Colonic mucosa (tissue), 4 donors: ENCODE measurements around the gene SESTD1. TPM values are rescaled to one million over a fixed set of nuclear protein-coding genes. Genes with fewer than 3 reads are reported as not detected.

Experiments used
- DNase-seq: peaks from one replicate; pipeline ENCODE4 v3.0.0-alpha.2; 2020
- H3K27ac ChIP-seq: fragments of 200-600 bp; one replicate; pipeline ENCODE4 v1.8.0; 2021
- H3K27me3 ChIP-seq: fragments of 200-600 bp; one replicate; pipeline ENCODE4 v1.8.0; 2021
- H3K36me3 ChIP-seq: fragments of 200-600 bp; one replicate; pipeline ENCODE4 v1.8.0; 2021
- H3K4me1 ChIP-seq: fragments of 200-600 bp; one replicate; pipeline ENCODE4 v1.8.0; 2021; ENCODE audit warnings: mild to moderate bottlenecking
- H3K4me3 ChIP-seq: fragments of 200-600 bp; one replicate; pipeline ENCODE4 v1.8.0; 2021
- H3K9ac ChIP-seq, 2 donors: one replicate each; pipeline ENCODE4 v1.7.0; 2013; ENCODE audit warnings: control low read depth in 2 of 2, low read depth in 2 of 2, low read length in 2 of 2
- H3K9me3 ChIP-seq: fragments of 200-600 bp; one replicate; pipeline ENCODE4 v1.8.0; 2021
- intact Hi-C: fragments of 100-400 bp; cut with DNase I; formaldehyde crosslinking; loops from one replicate; pipeline ENCODE4 v1.14.1; 2022
- total RNA-seq, 2 donors: library from RNA; stranded (reverse); fragmentation: NEBNext Ultra II Directional in 1 of 2; extraction: Animal tissue kit (Norgen Biotek cat#: 25700) in 1 of 2; gene quantifications; one replicate each; pipeline ENCODE4 v1.2.1, GENCODE V29; 2021
- TF ChIP-seq, protein P1 (sequence below): fragments of 200-600 bp; IDR thresholded peaks from one replicate; pipeline ENCODE4 v1.8.0; 2022; ENCODE audit warnings: antibody characterized with exemption, mild to moderate bottlenecking
- donor health status: healthy.
- donor health status: DM: no; HTN: no; CAD: no.
- donor health status: DM: no; HTN: no; CAD: no.

SESTD1 gene
- total RNA-seq, 2 donors from 2014 or later: 25.5 to 41.3 TPM

DNA sequence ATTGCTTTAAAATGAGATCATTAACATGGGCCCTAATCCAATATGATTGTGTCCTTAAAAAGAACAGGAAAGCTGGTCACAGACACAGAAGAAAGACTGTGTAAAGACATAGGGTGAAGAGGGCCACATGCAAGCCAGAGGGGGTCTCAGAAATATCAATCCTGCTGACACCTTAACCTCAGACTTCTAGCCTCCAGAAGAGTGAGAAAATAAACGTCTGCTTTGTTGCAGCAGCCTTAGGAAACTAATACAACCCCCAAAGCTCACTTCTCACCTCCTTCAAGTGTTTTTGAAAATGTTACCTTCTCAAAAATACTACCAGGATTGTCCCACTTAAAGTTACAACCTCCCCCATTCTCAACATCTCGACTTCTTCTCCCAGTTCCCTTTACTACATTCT, 39.8 kb upstream of the SESTD1 start:
- intact Hi-C loops: no loop called here
- DNase-seq: no peak
- Histone ChIP-seq H3K9me3 (no peaks in the 10 kb centered on the region), H3K4me3 (no peak overlapping the region), H3K9ac (no peak overlapping the region), H3K27me3 (no peaks in the 10 kb centered on the region), H3K4me1 (no peaks in the 10 kb centered on the region), H3K36me3 (no peaks in the 10 kb centered on the region), H3K27ac (no peak overlapping the region)
- TF ChIP-seq, protein P1, sequence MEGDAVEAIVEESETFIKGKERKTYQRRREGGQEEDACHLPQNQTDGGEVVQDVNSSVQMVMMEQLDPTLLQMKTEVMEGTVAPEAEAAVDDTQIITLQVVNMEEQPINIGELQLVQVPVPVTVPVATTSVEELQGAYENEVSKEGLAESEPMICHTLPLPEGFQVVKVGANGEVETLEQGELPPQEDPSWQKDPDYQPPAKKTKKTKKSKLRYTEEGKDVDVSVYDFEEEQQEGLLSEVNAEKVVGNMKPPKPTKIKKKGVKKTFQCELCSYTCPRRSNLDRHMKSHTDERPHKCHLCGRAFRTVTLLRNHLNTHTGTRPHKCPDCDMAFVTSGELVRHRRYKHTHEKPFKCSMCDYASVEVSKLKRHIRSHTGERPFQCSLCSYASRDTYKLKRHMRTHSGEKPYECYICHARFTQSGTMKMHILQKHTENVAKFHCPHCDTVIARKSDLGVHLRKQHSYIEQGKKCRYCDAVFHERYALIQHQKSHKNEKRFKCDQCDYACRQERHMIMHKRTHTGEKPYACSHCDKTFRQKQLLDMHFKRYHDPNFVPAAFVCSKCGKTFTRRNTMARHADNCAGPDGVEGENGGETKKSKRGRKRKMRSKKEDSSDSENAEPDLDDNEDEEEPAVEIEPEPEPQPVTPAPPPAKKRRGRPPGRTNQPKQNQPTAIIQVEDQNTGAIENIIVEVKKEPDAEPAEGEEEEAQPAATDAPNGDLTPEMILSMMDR: no peak

DNA sequence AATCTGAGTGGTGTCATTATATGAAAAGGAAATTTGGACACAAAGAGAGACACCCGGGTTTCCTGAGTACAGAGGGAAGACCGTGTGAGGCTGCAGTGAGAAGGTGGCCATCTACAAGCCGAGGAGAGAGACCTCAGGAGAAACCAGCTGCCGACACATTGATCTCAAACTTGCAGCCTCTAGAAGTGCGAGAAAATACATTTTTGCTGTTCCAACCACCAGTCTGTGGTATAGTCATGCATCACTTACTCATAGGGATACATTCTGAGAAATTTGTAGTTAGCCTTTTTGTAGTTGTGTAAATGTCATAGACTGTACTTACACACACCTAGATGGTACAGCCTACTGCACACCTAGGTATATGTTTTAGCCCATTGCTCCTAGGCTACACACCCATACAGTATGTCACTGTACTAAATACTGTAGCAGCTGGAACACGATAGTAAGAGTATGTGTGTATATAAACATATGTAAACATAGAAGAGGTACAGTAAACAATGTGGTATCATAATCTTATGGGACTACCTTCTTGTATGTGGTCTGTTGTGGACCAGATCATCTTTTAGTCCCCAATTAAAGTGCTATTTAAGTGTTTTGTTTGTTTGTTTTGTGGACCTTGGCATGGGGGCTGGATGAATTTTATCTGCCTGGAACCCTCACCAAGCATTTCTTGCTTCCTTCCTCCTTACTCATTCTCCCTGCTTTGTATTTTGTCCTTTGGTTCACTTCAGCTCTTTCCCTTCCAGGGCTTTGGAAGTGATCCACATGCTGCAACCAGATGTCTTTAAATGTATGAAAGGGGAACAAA, 38.3 kb upstream of the SESTD1 start:
- TF ChIP-seq, protein P1: no peak
- no peaks in the 10 kb centered on the region for H3K9me3 ChIP-seq
- H3K27ac ChIP-seq: no peak overlapping the region
- H3K9ac ChIP-seq: no peak overlapping the region
- no peaks in the 10 kb centered on the region for H3K4me1 ChIP-seq
- no peak overlapping the region for H3K4me3 ChIP-seq
- DNase-seq: no peak
- intact Hi-C loops: no loop called here
- no peaks in the 10 kb centered on the region for H3K36me3 ChIP-seq
- H3K27me3 ChIP-seq: no peaks in the 10 kb centered on the region

DNA sequence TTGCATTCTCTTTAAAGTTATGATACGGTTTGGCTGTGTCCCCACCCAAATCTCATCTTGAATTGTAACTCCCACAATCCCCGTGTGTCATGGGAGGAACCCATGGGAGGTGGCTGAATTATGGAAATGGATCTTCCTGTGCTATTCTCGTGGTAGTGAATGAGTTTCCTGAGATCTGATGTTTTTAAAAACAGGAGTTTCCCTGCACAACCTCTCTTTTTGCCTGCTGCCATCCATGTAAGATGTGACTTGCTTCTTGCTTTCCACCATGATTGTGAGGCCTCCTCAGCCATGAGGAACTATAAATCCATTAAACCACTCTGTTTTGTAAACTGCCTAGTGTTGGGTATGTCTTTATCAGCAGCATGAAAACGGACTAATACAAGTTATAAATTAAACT, 37.5 kb upstream of the SESTD1 start:
- Histone ChIP-seq H3K27ac (no peak overlapping the region), H3K9me3 (no peaks in the 10 kb centered on the region), H3K36me3 (no peaks in the 10 kb centered on the region), H3K4me3 (no peak overlapping the region), H3K27me3 (no peaks in the 10 kb centered on the region), H3K4me1 (no peaks in the 10 kb centered on the region), H3K9ac (no peak overlapping the region)
- TF ChIP-seq, protein P1: no peak
- intact Hi-C loops: no loop called here
- no peak for DNase-seq

DNA sequence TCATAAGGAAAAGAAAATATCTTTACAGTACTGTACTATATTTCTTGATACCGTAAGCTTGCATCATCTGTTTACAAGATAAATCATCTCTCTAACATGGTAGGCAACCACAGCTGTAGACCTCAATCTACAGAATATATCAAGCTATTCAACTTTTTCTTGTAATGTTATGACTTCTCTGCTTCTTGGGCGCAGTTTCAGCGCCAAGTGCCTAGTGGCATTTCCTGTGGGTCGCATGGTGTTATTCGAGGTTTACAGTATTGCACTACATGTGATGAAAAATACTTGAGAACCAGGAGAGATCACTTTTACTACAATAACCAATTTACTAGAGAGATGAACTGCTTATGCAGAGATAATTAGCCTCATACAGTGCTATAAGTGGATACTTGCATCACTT, 34.0 kb upstream of the SESTD1 start:
- no peak for DNase-seq
- Histone ChIP-seq H3K9me3 (no peaks in the 10 kb centered on the region), H3K36me3 (no peaks in the 10 kb centered on the region), H3K27ac (no peak overlapping the region), H3K4me3 (no peak overlapping the region), H3K4me1 (no peaks in the 10 kb centered on the region), H3K9ac (no peak overlapping the region), H3K27me3 (no peaks in the 10 kb centered on the region)
- TF ChIP-seq, protein P1: no peak
- intact Hi-C loops: no loop called here

DNA sequence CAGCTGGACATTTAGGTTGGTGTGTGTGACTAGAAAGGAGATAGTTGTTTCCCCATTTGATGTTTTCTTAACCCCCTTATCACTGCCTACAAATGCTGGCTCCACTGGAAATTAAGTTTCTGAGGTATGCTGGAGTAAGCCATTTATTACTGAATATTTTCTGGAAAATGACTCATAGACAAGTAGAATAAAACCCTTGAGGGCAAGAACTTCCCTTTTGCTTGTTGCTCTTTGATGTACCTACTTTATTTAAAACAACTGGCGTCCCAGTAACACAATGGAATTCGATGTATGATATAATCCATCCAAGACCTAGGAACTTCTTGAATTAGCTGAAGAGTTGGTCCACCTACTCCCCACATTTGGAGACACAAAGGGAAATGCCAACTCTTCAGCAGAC, 33.3 kb upstream of the SESTD1 start:
- DNase-seq: no peak
- Histone ChIP-seq H3K27me3 (no peaks in the 10 kb centered on the region), H3K9ac (no peak overlapping the region), H3K36me3 (no peaks in the 10 kb centered on the region), H3K27ac (no peak overlapping the region), H3K9me3 (no peaks in the 10 kb centered on the region), H3K4me3 (no peak overlapping the region), H3K4me1 (no peaks in the 10 kb centered on the region)
- intact Hi-C loops: no loop called here
- TF ChIP-seq, protein P1: no peak
